Stimulated activated CD8-positive, alpha-beta memory T cell treated with anti-CD3 and anti-CD28 coated beads, Interleukin-7, amount 100 ng/mL, for 24 hours (primary cell): Measurements from ENCODE around the gene LAMC1.
"Not testable (repeated sequence)": the region's sequence is repeated elsewhere in the genome, so short reads cannot be mapped to it uniquely, and the experiment has no call there.

ENCODE experiments used
- DNase-seq: peaks from one replicate; pipeline ENCODE4 v3.0.0-alpha.2; 2020; ENCODE audit warnings: low read depth

The LAMC1 gene

GRCh38 chr1:183150032-183150431, 126.8 kb downstream of the LAMC1 start:
- not testable (repeated sequence) for DNase-seq

DNA sequence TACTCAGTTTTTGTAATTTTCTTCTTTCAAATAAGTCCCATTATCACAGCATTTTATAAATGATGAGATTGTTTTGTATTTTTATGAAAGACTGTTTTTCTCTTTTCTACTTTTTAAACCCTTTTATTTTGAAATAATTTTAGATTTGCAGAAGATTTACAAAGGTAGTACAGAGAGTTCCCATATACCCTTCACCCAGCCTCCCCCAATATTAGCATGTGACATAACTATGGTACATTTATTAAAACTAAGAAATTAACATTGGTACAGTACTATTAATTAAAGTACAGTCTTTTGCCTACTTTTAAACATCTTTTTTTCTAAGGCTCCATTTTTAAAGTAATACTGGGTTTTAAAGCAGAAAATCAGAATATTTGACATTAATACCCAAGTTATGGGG, 127.2 kb downstream of the LAMC1 start:
- DNase-seq = no peak

- DNase-seq = no peak
These were observed 129.0 kb downstream of the LAMC1 start for GRCh38 chr1:183152180-183152579.

GRCh38 chr1:183155939-183156338, 132.7 kb downstream of the LAMC1 start:
- no peak for DNase-seq

GRCh38 chr1:183159960-183160359, 136.7 kb downstream of the LAMC1 start:
- no peak for DNase-seq

- DNase-seq = no peak
These were observed 138.2 kb downstream of the LAMC1 start for GRCh38 chr1:183161391-183161790.

DNA sequence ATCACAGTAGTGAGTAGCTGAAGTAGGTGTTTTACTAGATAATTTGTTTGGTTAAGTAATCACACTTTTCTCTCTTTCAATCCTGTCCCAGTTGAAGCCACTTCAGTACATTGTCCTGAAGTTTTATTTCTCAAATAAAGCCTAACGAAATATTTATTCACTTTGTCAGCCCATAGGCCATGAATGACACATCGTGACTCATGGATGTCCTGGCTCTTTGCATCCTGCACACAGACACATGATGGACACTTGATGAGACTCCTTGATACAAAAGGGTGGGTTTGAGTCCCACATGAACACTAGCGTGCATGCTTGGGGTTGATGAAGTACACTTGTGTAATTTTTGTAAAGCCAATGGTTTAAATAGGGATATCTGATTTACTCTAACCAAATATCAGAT, 140.1 kb downstream of the LAMC1 start:
- no peak for DNase-seq

- no peak for DNase-seq
These were observed 141.1 kb downstream of the LAMC1 start for GRCh38 chr1:183164340-183164739.

DNA sequence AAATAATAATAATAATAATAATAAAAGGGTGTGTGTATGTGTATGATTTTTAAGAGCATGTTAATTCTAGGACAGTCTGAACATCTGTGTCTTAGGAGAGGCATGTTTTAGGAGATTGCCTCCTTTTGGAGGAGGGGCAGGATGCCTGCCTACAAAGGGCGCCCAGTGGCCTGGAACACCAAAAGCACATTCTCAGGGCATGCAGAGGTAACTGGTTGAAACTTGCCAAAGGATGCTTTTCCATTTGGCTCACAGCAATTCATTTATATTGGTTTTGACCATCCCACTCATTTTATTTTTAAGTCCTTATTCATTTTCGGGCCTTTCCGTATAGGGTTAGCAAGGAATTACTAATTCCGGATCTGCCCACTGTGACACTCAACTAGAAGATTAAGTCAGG, 141.7 kb downstream of the LAMC1 start:
- DNase-seq = no peak

- DNase-seq = no peak
These were observed 142.2 kb downstream of the LAMC1 start for GRCh38 chr1:183165456-183165855.

DNA sequence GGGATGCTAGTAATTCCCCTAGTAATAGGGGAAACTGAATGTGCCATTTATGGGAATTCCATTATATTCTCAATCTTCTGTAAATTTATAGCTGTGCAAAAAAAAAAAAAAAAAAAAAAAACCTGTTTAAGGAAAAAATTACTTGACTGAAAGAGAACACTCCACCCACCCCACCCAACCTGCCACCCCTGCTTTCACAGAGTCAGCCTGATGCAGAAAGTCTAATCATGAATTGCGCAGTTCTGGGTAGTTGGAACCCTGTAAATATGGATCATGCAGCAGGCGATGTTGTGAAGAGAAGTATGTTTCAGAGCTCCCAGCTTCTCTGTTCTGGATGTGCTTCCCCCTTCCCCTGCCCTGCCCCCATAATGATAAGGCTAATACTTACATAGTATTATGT, 143.2 kb downstream of the LAMC1 start:
- no peak for DNase-seq

- DNase-seq = no peak
These were observed 144.5 kb downstream of the LAMC1 start for GRCh38 chr1:183167676-183168075.

DNA sequence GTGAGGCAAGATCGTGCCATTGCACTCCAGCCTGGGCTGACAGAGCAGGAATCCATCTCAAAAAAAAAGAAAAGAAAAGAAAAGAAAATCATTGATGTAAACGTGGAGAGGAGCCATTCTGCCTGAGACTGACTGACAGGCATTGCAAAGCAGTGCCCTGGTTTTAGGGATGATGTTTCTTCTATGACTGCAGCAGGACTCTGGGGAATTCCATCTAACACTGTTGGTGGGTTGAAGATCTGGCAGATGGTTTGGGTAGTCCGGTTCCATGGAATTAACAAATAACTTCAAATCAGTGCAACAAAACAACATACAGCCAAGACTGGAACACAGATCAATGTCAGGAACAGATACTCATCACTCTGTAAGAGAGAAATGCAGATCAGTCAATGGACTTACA, 145.1 kb downstream of the LAMC1 start:
- DNase-seq = no peak

DNA sequence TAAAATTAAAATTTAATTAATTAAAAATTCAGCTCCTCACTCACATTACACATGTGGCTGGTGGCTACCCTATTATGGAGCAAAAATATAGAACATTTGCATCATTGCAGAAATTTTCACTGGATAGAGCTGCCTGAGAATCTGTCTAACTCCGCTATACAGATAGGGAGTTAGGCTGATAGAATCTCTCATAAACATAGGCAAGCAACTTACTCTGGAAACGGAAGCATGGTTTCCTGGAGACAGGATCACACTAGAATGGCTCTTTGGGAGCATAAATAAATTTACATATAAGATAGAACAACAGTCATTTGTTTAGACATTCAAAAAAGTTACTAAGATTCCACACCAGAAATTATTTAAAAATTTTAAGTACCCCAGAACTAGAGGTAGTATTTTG, 150.6 kb downstream of the LAMC1 start:
- DNase-seq = no peak

GRCh38 chr1:183175631-183176030, 152.4 kb downstream of the LAMC1 start:
- DNase-seq = no peak

DNA sequence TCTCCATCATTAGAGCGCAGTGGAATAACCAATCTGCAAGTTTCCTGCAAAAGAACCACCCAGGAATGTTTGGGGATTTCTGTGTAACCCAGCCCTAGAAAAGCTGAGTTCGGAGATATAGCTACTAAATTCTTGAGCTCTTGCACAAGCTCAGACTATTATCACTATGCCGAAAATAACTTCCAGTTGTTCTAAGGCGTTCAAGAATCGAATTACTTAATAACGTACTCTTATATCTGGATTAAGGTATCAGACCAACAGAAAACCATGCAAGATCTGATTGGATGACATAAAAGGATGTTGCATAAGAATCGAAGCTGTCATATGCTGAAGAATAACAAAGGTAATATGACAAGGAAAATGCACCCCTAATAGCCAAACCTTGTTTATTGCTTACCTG, 155.3 kb downstream of the LAMC1 start:
- no peak for DNase-seq

DNA sequence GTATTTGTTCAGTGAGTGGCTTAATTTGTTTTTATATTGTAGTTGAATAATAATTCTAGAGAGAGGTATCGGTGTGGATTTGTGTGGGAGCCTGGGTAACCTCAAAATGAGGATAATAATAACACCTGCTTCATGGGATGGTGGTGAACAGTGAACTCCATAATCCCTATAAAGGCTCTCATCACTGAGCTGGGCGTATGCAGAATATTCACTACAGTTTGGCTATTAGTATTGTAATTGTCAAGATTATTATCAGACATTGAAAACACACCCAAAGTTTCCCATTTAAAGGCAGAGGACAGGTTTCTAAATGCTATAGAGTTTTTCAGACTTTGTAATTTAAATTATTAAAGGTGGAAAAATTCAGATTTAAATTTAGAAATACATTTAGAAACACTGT, 155.8 kb downstream of the LAMC1 start:
- DNase-seq = no peak

DNA sequence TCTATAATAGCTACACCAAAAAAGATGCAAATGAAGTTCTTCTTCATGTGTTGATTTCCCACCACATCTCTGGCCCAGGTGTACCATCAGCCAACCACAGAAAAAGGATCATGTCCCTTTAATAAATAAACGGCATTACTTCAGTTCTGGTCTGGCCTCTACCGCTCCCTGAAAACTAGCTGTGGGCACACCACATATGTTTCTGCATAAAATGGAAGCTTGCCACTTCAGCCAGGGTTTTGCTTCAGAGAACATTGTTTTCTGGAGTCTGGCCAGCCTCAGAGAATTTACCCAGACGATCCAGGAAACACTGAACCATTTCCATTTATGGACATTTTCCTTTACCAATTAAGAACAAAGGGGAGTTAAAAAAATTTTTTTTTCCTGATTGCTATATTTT, 157.0 kb downstream of the LAMC1 start:
- no peak for DNase-seq

GRCh38 chr1:183180634-183181056, 157.4 kb downstream of the LAMC1 start:
- no peak for DNase-seq

DNA sequence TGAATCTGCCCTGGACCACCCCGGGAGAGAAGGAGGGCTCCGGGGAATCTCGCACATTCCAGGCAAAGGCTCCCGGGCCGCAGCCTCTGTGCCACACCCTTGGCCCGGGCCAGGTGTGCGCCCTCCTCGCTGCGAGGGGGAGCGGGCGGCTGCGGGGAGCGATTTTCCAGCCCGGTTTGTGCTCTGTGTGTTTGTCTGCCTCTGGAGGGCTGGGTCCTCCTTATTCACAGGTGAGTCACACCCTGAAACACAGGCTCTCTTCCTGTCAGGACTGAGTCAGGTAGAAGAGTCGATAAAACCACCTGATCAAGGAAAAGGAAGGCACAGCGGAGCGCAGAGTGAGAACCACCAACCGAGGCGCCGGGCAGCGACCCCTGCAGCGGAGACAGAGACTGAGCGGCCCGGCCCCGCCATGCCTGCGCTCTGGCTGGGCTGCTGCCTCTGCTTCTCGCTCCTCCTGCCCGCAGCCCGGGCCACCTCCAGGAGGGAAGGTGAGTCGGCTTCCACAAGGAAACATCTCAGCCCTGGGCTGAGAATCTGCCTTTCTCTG, 162.8 kb downstream of the LAMC1 start, which contains the start of gene LAMC2:
Gene LAMC2, plus strand, starts transcription at position 324 of the 550 bp plus-strand sequence. Its CDS starts 89 bp downstream, at position 413.
- DNase-seq = no peak

DNA sequence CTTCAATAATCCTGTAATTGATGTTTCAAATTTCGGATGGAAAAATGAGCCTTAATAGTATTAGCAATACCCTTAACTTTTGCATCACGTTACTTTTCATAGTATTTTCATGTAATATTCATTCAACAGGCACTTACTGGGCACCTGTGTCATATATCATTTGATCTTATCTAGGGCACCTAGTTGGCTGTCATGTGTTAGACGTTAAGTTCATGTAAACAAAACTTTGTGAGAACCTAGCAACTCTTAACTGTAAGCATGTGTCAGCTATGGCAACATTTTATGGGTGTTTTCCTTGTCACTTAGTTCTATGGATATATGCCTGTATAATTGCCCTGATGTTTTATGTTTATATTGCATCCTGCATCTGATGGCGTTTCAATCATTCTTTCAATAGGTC, 163.6 kb downstream of the LAMC1 start:
- no peak for DNase-seq

GRCh38 chr1:183188240-183188639, 165.0 kb downstream of the LAMC1 start:
- DNase-seq = no peak

DNA sequence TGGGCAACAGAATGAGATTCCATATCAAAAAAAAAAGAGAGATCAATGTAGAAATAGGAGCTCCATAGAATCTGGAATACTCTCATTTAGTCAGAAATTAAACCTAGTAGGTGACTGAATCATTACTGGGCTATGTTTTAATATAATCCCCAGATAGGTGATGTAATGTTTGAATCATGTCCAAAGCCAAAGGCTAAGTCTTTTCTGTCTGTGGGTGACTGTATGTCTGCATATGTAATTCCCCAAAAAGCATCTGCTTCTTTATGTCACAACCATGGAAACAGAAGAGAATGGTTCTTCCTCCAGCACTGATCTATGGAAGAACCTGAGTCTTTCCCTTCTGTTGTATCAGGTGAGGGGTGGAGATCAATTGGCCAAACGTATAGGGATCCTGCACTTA, 168.6 kb downstream of the LAMC1 start:
- no peak for DNase-seq

- no peak for DNase-seq
These were observed 170.8 kb downstream of the LAMC1 start for GRCh38 chr1:183193963-183194525.
